ENCODE results near the gene TNFSF10. TPM values are rescaled to one million over a fixed set of nuclear protein-coding genes. Genes with fewer than 3 reads are reported as not detected.

TNFSF10 gene
- total and polyA plus RNA-seq, 9 of the 15 experiments (the other 6 are each of a cell fraction or from before 2014, with no cell fraction given) = 0.07 to 1.3 (median 0.27) TPM; not detected in 1

GRCh38 chr3:172552607-172553006 is 29.4 kb upstream of the TNFSF10 start:
- H3K79me2 ChIP-seq (ENCODE audit: control insufficient read depth, insufficient read depth, low read length) = no peaks in the 10 kb centered on the region
- no TSS peak for BruUV-seq (replicated peaks)
- H3K4me3 ChIP-seq = no peak overlapping the region
- no peak overlapping the region for H3K9ac ChIP-seq (ENCODE audit: insufficient read depth in 1 of 2, low read depth in 2 of 2, low read length in 2 of 2)
- FAIRE-seq (no peak), DNase-seq (ENCODE audit: extremely low read depth in 1 of 4, low spot score in 3 of 4) (no peak), ATAC-seq (no peak)
- no peak overlapping the region for H3K4me2 ChIP-seq (ENCODE audit: insufficient read depth, low read length)
- no peaks in the 10 kb centered on the region for H3K36me3 ChIP-seq (ENCODE audit: control insufficient read depth, insufficient read depth, low read length)
- H3K4me1 ChIP-seq (replicated peaks in 1 of 2; ENCODE audit: control insufficient read depth in 2 of 2, insufficient read depth in 2 of 2, low read length in 2 of 2) = peaks cover 4 to 22% of the 10 kb centered on the region in 2 experiments
- ChIA-PET CTCF (ENCODE audit: low intra/inter-chr PET ratio) (no interaction called here), POLR2A (interaction anchor here (1.0 to 1.5 kb wide), 2 partner anchors 9 to 22 kb away, joined by 3 to 5 read pairs; no protein-coding TSS in a partner anchor)
- no peaks in the 10 kb centered on the region for H3K9me3 ChIP-seq (replicated peaks; ENCODE audit: control insufficient read depth, insufficient read depth, low read depth, low read length)
- no peaks in the 10 kb centered on the region for H3K9me1 ChIP-seq (ENCODE audit: control insufficient read depth, insufficient read depth, low read length)
- in situ Hi-C loops (cut with MboI) = no loop called here
- no peaks in the 10 kb centered on the region for H3K27me3 ChIP-seq (ENCODE audit: control insufficient read depth in 2 of 2, insufficient read depth in 2 of 2, low read length in 2 of 2)
- TF ChIP-seq NR1H2 (CRISPR knock-in tag; IDR thresholded peaks at IDR 0.05) (no peak), ZFP1 (CRISPR knock-in tag; IDR thresholded peaks at IDR 0.05) (no peak), ZNF41 (CRISPR knock-in tag; conservative IDR thresholded peaks at IDR 0.05) (no peak), CEBPB (tag; IDR thresholded peaks at IDR 0.05) (no peak), KDM5B (IDR thresholded peaks at IDR 0.05; ENCODE audit: insufficient replicate concordance, low read depth, low read length) (no peak), NFIC (IDR thresholded peaks at IDR 0.05) (no peak), ZNF561 (CRISPR knock-in tag; conservative IDR thresholded peaks at IDR 0.05) (no peak), TARDBP (IDR thresholded peaks at IDR 0.05) (no peak), ZNF644 (tag; IDR thresholded peaks at IDR 0.05; ENCODE audit: low read depth) (no peak), ELF1 (tag; IDR thresholded peaks at IDR 0.05) (no peak), E2F6 (IDR thresholded peaks at IDR 0.05; ENCODE audit: borderline replicate concordance in 1 of 2, extremely low read depth in 1 of 2, insufficient read depth in 1 of 2, insufficient read length in 1 of 2, low read depth in 1 of 2, low read length in 1 of 2, poor library complexity in 1 of 2, severe bottlenecking in 1 of 2) (no peak), CSDE1 (IDR thresholded peaks at IDR 0.05) (no peak), MAFF (IDR thresholded peaks at IDR 0.05; ENCODE audit: low read length) (no peak), YY1 (IDR thresholded peaks at IDR 0.05; ENCODE audit: borderline replicate concordance in 1 of 3, control insufficient read depth in 1 of 3, extremely low read depth in 1 of 3, insufficient read depth in 3 of 3, insufficient read length in 1 of 3, insufficient replicate concordance in 2 of 3, low read depth in 1 of 3, low read length in 2 of 3) (no peak), HEY1 (CRISPR knock-in tag; IDR thresholded peaks at IDR 0.05; ENCODE audit: borderline replicate concordance) (no peak)
- TF ChIP-seq, protein P1, sequence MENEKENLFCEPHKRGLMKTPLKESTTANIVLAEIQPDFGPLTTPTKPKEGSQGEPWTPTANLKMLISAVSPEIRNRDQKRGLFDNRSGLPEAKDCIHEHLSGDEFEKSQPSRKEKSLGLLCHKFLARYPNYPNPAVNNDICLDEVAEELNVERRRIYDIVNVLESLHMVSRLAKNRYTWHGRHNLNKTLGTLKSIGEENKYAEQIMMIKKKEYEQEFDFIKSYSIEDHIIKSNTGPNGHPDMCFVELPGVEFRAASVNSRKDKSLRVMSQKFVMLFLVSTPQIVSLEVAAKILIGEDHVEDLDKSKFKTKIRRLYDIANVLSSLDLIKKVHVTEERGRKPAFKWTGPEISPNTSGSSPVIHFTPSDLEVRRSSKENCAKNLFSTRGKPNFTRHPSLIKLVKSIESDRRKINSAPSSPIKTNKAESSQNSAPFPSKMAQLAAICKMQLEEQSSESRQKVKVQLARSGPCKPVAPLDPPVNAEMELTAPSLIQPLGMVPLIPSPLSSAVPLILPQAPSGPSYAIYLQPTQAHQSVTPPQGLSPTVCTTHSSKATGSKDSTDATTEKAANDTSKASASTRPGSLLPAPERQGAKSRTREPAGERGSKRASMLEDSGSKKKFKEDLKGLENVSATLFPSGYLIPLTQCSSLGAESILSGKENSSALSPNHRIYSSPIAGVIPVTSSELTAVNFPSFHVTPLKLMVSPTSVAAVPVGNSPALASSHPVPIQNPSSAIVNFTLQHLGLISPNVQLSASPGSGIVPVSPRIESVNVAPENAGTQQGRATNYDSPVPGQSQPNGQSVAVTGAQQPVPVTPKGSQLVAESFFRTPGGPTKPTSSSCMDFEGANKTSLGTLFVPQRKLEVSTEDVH (IDR thresholded peaks at IDR 0.05; ENCODE audit: low read depth, partially characterized antibody) = no peak
- TF ChIP-seq, protein P2, sequence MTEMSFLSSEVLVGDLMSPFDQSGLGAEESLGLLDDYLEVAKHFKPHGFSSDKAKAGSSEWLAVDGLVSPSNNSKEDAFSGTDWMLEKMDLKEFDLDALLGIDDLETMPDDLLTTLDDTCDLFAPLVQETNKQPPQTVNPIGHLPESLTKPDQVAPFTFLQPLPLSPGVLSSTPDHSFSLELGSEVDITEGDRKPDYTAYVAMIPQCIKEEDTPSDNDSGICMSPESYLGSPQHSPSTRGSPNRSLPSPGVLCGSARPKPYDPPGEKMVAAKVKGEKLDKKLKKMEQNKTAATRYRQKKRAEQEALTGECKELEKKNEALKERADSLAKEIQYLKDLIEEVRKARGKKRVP (CRISPR knock-in tag; IDR thresholded peaks at IDR 0.05) = no peak
- H3K27ac ChIP-seq (ENCODE audit: extremely low read depth, low read depth, low read length) = no peak overlapping the region
- no peaks in the 10 kb centered on the region for H4K20me1 ChIP-seq (replicated peaks; ENCODE audit: control insufficient read depth, insufficient read depth, low read length)
- H2AFZ ChIP-seq (ENCODE audit: low read depth, low read length) = no peak overlapping the region
- intact Hi-C loops (cut with micrococcal nuclease) = no loop called here

All from K562 (cell line).